M059J (cell line): ENCODE measurements around the gene C1orf216. TPM values are rescaled to one million over a fixed set of nuclear protein-coding genes. Genes with fewer than 3 reads are reported as not detected.
"Not testable (repeated sequence)": the region's sequence is repeated elsewhere in the genome, so short reads cannot be mapped to it uniquely, and the experiment has no call there.

Experiments used
- DNase-seq: peaks from one replicate; pipeline ENCODE4 v3.0.0-alpha.2; 2012; ENCODE audit warnings: low read depth
- total RNA-seq: library from RNA; depleted of rRNA; stranded (reverse); fragments of >200 nt; shearing (Covaris generic); gene quantifications from 2 replicates; pipeline ENCODE4 v1.2.3, GENCODE V29; 2014; rRNA removed

The C1orf216 gene
- total RNA-seq, 1 experiment from 2014 or later: 19.7 TPM

DNA sequence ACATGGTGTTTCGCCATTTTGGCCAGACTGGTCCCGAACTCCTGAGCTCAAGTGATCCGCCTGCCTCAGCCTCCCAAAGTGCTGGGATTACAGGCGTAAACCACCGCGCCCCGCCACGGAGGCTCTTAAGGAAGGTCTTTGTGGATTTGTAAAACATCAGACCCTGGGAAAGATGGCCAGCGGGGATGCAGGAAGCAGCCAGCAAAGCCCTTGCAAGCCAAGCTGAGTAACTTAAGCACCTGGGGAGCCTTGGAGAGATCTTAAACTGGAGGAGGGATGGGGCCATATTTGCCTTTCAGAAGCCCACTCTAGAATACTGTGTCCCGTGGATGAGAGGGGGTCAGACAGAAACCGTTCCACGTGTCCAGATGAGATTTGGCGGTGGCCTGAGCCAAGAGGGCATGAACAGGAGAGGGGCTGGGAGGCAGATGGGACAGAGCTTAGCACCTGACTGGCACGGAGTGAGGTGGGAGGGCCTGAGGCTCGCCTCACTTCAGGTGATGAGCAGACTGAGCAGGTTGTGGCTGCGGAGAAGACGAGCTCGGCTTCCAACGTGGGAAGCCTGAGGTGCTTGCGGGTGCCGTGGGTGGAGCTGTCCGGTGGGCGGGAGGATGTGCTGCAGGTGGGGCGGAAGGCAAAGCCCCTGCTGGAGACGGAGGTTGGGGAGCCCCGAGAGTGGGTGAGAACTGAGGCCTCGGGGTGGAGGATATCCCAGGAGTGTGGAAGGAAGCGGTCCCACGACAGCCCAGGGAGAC lies 11.7 kb downstream of the C1orf216 start:
- no peak for DNase-seq

DNA sequence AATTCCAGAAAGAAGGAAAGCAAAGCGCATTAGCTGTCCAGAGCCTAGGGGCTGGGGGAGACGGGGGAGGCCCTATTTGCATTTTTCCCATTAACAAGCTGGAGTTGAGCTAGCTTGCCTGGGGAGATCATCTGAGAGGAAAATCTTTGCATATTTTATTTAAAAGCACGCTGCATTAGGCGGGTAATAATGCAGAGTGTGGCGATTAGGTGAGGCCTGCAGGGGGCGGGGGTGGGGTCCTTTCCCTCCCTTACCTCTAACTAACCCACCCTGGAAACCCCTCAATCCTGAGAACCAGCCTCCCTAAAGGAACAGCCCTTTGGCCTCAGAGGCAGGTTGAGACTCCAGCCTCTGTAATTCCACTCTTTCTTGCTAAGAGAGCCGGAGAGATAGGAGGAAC lies 16.2 kb downstream of the C1orf216 start:
- no peak for DNase-seq

DNA sequence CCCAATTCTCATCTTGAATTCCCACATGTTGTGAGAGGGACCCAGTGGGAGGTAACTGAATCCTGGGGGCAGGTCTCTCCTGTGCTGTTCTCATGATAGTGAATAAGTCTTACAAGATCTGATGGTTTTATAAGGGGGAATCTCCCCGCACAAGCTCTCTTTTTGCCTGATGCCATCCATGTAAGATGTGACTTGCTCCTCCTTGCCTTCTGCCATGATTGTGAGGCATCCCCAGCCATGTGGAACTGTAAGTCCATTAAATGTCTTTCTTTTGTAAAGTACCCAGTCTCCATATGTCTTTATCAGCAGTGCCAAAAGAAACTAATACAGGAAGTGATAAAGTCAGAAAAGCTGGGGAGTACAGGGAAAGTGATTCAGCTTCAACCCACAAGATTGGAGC lies 19.5 kb downstream of the C1orf216 start:
- DNase-seq: not testable (repeated sequence)

DNA sequence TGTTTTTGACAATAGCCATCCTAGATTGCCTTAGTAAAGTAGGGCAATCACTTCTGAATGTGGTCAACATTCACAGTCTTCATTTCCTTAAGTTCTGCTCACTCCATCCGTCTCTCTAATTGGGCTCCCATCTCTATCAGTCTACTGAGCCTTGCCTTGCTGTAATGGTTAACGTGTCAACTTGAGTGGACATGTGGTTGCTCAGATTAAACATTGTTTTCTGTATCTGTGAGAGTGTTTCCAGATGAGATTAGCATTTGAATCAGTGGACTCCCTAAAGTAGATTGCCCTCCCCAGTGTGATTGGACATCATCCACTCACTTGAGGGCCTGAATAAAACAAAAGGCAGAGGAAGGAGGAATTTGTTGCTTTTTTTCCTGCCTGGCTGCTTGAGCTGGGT lies 26.4 kb downstream of the C1orf216 start:
- no peak for DNase-seq

DNA sequence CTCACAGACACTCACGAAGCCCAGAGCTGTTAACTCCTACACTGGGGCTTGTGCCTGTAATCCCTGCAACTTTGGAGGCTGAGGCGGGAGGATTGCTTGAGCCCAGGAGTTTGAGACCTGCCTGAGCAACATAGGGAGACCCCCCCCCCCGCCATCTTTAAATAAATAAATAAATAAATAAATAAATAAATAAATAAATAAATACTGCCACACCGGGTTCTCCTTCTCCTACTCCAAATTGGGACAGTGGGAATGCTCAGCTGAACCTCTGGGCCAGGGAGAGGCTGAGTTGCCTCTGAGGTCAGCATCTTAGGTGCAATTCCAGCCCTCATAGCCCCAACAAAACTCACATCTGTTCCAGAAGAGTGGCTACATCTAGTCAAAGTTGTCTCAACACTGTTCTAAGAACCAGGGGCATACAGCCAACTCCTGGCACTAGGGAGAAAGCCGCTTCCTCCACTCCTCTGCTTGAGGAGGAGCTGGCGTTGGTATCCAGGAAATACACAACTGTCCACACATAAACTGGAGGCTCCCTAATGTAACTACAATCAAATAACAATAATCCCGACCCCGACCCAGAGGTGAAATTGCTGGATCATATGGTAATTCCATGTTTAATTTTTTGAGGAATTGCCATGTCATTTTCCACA lies 27.0 kb downstream of the C1orf216 start:
- no peak for DNase-seq

DNA sequence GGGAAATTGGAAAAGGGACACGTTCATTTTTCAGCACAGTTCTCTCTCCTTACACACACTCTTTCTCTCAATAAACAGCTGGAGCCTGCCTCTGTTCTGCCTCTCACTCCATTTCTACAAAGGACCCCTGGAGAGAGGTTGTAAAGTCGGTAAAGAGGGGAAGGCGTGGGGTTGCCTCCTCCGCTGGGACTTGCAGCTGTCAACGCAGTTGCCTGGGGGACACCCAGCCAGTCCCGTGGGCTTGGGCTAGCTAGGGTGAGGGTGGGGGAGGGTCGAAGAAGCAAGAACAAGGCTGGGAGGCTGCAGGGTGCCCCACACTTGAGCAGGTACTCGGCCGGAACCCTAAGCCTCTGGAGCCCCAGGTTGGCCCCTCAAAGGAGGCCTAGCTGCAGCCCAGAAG lies 27.6 kb downstream of the C1orf216 start:
- no peak for DNase-seq

DNA sequence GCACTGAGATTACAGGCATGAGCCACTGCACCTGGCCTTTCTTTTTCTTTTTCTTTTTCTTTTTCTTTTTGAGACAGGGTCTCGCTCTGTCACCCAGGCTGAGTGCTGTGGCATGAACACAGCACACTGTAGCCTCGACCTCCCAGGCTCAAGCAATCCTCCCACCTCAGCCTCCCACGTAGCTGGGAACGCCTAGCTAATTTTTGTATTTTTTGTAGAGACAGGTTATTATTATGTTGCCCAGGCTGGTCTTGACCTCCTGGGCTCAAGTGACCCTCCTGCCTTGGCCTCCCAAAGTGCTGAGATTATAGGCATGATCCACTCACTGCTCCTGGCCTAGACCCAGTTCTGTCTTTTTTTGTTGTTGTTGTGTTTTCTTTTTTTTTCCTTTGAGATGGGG lies 28.6 kb downstream of the C1orf216 start:
- not testable (repeated sequence) for DNase-seq

DNA sequence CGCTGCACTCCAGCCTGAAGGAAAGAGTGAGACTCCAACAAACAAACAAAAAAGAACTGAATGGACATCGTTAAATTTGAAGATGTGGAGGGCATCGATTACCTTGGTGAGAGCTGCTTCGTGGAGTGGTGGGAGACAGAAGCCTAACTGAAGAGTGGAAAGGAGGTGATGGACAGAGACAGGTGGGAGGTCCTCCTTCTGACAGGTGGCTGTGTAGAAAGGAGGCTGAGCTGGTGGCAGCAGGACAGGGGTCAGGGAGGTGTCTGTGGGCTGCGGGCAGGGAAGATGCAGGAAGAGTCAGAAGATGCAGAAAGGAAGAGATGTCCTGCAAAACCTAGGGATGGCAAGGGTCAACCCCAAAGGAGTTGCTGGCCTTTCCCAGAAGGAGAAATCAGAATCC lies 30.5 kb downstream of the C1orf216 start:
- DNase-seq: no peak

DNA sequence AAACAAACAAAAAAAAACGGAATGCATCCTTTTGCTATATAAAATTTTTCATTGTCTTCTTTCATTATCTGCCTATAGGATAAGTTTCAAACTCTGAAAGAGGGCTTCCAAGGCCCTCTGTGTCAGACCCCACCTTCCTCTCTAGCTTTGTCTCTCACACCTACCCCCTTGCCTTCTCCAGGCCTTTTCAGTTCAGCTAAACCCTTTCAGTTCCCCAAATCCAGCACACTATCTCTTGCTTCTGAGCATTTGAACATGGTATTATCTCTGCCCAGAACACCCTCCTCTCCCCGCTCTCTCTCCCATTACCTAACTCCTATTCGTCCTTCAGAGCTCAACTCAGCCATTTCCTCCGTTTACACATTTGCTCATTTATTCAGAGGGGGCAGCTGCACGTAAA lies 35.7 kb downstream of the C1orf216 start:
- no peak for DNase-seq

DNA sequence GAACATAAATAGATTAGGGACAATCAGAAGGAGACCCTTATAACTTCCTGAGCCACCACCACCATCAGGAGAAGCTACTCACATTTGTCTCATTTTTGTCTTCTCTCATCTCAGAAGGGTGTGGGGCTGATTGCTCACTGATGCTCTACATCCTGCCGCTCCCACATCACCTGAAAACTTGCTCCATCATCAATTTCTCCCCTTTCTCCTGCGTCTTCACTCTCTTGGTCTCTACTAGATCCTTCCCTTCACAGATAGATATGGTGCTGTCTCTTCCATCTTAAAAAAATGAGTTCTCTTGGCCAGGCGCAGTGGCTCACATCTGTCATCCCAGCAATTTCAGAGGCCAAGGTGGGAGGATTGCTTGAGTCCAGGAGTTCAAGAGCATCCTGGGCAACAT lies 38.4 kb downstream of the C1orf216 start:
- DNase-seq: no peak

DNA sequence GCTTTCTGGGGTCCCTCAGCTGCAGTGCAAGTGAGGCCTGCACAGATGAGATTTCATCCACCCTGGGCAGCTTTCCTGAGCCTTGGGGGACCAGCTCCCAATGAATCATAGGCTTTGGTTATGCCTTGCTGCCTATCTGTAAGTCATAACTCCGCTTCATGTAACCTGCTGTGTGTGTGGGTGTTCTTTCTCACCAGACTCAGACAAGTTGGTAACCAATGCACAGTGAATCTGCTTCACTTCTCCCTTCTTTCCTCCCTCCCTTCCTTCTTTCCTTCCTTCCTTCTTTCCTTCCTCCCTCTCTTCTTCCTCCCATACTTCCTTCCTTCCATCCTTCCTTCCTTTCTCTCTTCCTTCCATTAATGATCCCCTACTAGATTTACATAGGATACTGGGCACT lies 42.9 kb downstream of the C1orf216 start:
- no peak for DNase-seq

DNA sequence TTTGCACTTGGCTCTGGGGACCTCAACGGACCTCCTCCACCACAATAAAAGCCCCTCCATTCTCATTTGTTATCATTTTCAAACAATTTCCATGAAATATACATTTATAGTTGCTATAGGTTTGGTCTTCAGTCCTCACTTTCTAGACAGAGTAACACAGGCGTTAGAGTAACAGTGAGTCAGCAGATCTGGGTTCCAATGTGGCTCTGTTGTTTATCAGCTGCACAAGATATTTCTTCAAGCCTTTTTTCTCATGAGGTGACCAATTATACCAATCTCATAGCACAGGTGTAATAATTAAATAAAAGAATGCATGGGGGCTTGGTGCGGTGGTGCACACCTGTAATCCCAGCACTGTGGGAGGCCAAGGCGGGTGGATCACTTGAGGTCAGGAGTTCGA lies 44.6 kb downstream of the C1orf216 start:
- no peak for DNase-seq

DNA sequence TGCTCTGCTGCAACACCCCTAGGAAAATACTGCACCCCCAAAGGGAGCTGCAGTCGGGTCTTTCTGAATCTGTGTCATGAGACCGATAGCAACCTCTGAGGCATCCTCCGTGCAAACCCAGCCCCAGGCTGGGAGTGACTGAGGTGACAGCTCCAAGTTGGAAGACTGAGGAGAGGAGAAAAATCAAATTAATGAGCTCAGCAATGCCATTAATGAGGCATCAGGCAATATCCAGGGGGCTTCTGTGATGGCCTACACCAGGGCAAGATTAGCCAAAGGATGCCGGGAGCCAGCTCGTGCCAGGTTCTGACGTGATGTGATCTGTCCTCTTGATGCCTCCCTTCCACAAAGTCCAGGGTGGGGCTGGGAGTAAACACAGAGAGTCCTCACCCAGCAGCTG lies 46.6 kb downstream of the C1orf216 start:
- no peak for DNase-seq

DNA sequence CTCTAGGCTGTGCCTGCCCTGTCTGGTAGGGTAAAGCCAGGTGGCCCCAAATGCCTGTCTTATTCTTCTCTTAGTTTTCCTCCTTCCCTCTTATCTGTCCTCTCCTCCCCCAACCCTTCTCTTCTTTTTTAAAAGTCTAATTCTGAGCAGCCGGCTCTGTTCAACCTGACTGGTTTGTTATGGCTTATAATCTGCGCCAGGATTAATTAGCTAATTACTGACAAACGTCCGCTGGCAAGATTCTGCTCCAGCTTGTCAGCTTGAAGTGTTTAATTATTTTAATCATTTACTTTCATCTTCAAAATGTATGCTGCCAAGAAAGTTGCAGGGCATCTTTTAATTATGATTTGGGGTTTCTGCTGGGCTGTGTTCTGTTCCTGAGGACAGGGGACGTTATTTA lies 50.2 kb downstream of the C1orf216 start:
- DNase-seq: no peak

DNA sequence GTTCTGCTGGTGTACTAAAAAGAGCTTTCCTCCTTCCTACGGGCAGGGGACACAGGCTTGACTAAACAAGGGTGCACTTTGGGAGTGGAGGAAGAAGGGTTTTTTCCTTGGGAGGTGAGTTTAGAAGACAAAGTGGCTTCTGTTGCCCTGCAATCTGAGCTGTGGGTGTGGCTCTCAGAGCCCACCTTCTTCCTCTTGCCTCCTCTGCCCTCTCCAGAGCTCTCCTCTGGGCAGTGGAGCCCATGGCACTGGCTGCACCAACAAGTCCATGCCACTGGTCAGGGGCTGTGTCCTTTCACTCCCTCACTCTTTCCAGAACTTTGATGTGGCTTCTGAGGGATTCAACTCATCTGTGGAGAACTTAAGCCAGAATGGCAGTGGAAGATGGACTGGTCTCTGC lies 51.8 kb downstream of the C1orf216 start:
- no peak for DNase-seq

DNA sequence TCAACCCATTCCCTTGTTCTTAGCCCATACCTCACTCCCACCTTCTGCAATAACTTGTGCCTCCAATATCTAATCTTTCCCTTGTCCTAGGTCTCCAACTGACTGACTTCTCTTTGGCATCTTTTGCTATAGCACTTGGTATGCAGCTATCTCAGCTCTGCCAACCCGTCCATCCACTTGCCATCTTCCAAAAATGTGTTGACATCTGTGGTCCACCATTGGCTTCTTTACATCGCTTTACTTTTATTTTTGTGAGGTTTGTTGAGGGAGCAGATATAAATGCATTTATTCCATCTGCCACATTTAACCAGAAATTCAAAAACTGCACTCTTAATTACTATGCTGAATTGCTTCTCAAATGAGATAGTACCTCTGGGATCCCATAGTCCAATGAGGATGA lies 52.5 kb downstream of the C1orf216 start:
- DNase-seq: no peak

Other genes with a start within 250 kb of the C1orf216 start
- gene KIAA0319L, start 161.5 kb downstream of the C1orf216 start, total RNA-seq: 33.7 and 38.9 TPM in 2 replicates
- 13.5 and 27.0 TPM in 2 replicates for gene NCDN, start 161.1 kb downstream of the C1orf216 start, total RNA-seq
- gene TFAP2E, start 145.6 kb downstream of the C1orf216 start, total RNA-seq: not detected in 2 replicates
- gene PSMB2, start 77.4 kb downstream of the C1orf216 start, total RNA-seq: 63.2 and 72.0 TPM in 2 replicates
- 10.9 and 33.4 TPM in 2 replicates for gene CLSPN, start 51.1 kb upstream of the C1orf216 start, total RNA-seq
- 3.4 and 7.1 TPM in 2 replicates for gene AGO4, start 89.1 kb upstream of the C1orf216 start, total RNA-seq
- 7.1 and 12.0 TPM in 2 replicates for gene AGO1, start 164.3 kb upstream of the C1orf216 start, total RNA-seq
- 8.1 and 19.3 TPM in 2 replicates for gene AGO3, start 212.2 kb upstream of the C1orf216 start, total RNA-seq